Fibroblast of the aortic adventitia (primary cell): Measurements from ENCODE around the gene TTC12. TPM values are rescaled to one million over a fixed set of nuclear protein-coding genes. Genes with fewer than 3 reads are reported as not detected.

Experiments used
- DNase-seq: peaks from one replicate; pipeline ENCODE4 v3.0.0-alpha.2; 2010; ENCODE audit warnings: low read depth
- H3K4me3 ChIP-seq: 2 replicates; pipeline ENCODE4 v1.5.1; 2011; ENCODE audit warnings: low read depth, mild to moderate bottlenecking, control low read depth, low read length, moderate library complexity
- CTCF ChIP-seq: IDR thresholded peaks from 2 replicates; pipeline ENCODE4 v1.5.1; 2011; ENCODE audit warnings: mild to moderate bottlenecking, low read length, control low read depth, inconsistent platforms; ENCODE audit not compliant: insufficient read depth
- total RNA-seq: library from RNA; depleted of rRNA; stranded (reverse); fragments of >200 nt; gene quantifications from 2 replicates; pipeline ENCODE4 v1.2.3, GENCODE V29; 2012; ENCODE audit warnings: low replicate concordance

TTC12 gene
- total RNA-seq, 1 donor, result 9.8 TPM

GRCh38 chr11:113415343-113415742, 101.0 kb downstream of the TTC12 start:
- DNase-seq, result no peak
- no peak for TF ChIP-seq CTCF
- no peak overlapping the region for H3K4me3 ChIP-seq

Other genes starting within 250 kb of the TTC12 start
- gene ANKK1, start 73.2 kb downstream of the TTC12 start, total RNA-seq, result not detected in 2 replicates
- not detected in 2 replicates for gene DRD2, start 160.8 kb downstream of the TTC12 start, total RNA-seq